HG03066 (cell line): Measurements from ENCODE around the gene AP4E1.
"Not testable (repeated sequence)": the region's sequence is repeated elsewhere in the genome, so short reads cannot be mapped to it uniquely, and the experiment has no call there.

Experiments used
- ATAC-seq: cut with Tn5 transposase; IDR thresholded peaks from one replicate; pipeline ENCODE4 v1.9.1; 2021; ENCODE audit warnings: low read depth; ENCODE audit not compliant: unreplicated experiment

AP4E1 gene

GRCh38 chr15:51011212-51011611 is 102.7 kb downstream of the AP4E1 start:
- ATAC-seq: no peak

DNA sequence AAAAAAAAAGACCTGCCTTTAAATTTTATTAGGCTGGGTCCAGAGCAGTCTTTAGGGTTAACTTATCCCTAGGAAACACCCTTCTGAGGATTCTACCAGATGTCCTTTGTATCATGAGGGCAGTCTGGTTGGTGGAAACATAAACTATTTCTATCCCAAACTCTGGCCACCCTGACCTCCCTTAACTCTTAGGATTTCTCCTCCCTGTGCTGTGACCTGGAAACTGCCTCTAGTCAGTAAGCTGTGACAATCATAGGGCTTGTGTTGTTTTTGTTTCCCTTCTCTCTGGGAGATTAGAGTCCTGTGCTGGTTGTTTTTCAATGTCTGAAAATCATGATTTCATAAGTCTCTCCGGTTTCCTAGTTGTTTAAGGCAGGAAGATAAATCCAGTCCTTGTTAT is 108.1 kb downstream of the AP4E1 start:
- ATAC-seq: no peak

DNA sequence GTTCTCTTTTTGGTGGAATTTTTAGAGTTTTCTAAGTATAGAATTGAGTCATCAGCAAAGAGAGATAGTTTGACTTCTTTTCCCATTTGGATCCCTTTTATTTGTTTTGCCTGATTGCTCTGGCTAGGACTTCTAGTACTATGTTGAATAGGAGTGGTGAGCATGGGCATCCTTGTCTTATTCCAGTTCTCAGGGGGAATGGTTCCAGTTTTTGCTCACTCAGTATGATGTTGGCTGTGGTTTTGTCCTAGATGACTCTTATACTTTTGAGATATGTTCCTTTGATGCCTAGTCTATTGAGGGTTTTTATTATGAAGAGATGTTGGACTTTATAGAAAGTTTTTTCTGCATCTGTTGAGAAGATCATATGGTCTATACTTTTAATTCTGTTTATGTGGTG is 113.7 kb downstream of the AP4E1 start:
- ATAC-seq: no peak

DNA sequence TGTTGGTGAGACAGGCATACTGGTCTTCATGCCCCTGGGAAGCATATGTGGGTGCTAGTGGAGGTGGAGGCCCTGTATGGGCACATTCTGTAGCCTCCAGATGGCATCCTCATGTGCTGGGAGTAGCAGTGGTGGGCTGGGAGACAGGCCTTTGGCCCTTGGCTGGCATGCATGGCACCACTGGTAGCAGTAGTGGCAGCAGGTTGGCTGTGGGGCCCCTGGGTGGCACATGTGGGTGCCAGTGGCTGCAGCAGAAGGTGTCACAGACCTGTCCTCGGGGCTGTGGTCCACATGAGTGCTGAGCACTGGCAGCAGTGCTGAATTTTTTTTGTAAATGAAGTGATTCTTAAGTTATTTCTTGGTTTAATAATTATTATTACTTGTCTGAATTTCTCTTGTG is 115.0 kb downstream of the AP4E1 start:
- ATAC-seq: no peak

DNA sequence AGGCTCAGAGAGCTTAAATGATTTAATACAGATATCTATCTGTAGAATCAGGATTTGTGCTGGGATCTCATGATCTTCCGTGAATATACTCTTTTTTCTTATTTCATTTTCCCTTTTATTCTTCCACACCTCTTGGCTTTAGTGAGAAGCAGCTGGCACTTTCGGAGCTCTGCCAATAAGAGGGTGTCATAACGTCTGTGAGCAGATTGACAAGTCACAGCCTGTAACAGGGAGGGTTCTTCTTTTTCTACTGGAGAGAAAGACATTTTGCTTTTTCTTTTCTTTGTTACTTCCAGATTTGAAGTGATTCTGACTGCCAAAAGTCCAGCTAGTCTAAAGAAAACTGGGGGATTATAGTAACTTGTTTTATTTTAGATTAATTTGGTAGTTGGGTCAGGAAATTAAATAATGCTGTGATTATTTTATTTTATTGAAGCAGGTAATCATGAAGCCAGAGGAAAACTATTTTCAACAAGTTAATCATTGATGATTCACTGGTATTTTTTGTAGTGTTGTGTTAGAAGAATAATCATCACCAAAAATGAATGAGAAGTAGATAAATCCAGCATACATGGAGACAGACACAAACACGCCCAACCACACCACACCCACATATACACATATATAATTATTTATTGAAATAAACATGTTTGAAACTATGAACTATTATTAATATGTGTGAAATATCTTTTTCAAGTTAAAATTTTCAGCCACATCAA is 116.4 kb downstream of the AP4E1 start:
- no peak for ATAC-seq

GRCh38 chr15:51025454-51025846 is 117.0 kb downstream of the AP4E1 start:
- ATAC-seq: no peak

GRCh38 chr15:51030649-51031316 is 122.3 kb downstream of the AP4E1 start:
- no peak for ATAC-seq

- ATAC-seq: not testable (repeated sequence)
Measured at GRCh38 chr15:51037474-51037873, 129.0 kb downstream of the AP4E1 start.

DNA sequence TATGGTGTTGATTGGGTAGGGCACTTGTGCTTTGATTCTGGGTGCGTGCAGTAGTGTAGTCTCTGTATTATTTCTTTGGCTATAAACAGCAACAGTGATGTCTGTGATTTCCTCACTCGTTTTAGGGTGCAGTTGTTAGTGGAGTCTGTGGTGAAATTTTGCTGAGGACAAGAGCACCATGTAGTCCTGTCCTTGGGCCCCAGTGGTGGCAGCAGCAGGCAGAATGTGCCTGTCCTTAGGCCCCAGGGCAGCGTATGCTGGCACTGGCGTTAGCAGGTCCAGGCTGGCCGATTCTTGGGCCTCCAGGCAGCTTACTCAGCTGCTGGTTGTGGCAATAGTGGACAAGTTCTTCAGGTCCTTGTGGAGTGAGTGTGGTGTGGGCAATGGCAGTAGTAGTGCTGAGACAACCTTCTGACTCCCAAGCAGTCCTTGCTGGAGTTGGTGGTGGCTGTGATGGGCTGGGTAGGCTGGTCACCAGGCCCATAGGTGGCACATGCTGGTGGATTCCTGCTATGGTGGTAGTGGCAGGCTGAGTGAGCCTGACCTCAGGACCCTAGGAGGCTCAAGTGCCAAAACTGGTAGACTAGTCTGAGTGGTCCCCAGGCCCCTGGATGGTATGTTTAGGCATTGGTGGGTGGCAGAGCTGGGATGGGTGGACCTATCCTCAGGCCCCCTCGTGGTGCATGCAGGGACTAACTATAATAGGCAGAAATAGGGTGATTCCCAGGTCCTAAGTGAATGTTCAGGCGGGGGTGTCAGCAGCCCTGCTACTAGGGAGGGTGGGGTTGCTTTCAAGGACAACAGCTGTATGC is 129.9 kb downstream of the AP4E1 start:
- ATAC-seq: no peak

- no peak for ATAC-seq
Measured at GRCh38 chr15:51038974-51039319, 130.5 kb downstream of the AP4E1 start.

- ATAC-seq: no peak
Measured at GRCh38 chr15:51044037-51044727, 135.7 kb downstream of the AP4E1 start.

- no peak for ATAC-seq
Measured at GRCh38 chr15:51046016-51046415, 137.5 kb downstream of the AP4E1 start.

DNA sequence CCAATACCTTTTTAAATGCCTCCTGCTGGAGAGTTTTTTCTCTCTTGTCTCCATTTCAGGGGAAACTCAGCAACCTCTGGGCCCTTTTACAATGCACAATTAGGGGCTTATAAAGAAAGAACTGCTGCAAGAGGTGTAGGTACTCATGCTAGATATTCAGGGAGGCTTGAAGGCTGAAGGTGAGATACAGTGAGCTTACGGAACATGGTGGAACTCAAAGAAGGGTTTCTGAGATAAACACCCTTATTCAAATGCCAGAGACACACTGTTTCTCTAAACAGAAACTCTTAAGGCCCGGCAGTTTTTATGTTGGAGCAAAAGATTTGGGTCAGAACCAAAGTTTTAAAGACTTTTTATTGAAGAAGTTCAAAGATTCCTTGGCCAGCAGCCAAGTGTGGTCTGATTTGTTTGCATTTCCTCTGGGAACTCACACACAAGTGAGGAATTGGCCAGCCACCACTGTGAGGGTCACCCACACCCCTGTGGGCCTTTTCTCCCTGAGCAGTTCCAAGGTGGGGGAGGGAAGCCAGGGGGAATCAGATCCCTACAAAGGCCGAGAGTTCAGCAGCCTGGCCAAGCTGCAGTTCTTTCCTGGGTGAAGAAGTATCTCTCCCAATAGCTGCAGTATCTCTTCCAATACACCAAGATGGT is 138.4 kb downstream of the AP4E1 start:
- ATAC-seq: no peak

DNA sequence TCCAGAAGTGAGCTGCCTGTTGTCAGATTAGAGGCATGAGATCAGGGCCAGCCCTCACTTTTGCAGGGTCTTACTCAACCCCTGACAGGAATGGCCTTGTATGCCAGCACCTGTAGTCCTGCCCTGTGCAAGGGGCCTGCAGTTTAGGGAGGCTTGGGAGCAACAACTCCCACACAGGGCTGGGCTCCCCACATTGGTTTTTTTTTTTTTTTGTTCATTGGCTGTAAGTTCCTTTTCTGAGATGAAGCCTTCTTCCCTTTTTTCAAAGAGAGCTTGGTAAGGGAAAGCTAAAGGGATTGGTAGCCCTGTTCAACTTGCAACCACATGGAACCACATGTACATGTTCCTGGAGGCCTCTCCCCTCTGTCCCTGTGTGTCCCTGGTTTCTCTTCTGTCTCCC is 139.8 kb downstream of the AP4E1 start:
- no peak for ATAC-seq

DNA sequence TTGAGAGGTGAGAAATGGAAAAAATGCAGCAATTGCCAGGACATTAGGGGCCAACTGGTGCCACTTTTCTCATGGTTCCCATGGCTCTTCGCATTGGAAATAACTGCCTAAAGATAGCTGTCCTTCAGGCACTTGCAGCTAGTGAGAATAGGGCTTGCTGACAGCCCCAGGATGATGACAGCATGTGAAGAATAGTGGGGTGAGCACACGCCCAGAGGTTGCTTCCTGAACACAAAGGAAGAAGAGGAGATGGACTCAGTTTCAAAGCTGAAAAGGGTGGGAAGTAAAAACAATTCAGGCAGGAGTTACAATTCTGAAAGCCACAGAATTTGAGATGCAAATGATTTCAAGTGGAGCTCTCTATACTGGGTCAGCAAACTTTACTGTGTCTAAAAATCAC is 140.6 kb downstream of the AP4E1 start:
- ATAC-seq: no peak

DNA sequence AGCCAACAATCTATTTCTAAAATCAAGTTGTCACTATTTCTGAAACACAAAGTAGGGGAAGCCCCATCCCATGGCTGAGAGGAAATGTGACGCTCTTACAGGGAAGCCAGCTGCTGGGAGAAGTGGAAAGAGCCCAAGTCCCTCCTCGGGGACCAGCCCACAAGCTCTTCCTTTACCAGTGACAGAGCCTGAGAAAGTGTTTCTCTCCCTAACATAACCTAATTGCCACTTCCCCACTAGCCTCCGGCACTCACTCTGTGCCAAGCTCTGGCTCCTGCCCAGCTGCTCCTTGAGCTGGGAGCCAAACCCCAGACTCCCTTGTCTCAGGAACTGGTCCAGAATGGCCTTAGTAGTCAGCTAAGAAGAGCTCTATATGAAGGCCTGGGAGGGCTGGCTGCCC is 143.3 kb downstream of the AP4E1 start:
- no peak for ATAC-seq

GRCh38 chr15:51053571-51053970 is 145.1 kb downstream of the AP4E1 start:
- ATAC-seq: no peak

- ATAC-seq: no peak
Measured at GRCh38 chr15:51054535-51054934, 146.1 kb downstream of the AP4E1 start.
